Parathyroid adenoma (tissue), 2 donors: Measurements from ENCODE around the gene STK33.

Source experiments
- H2AFZ ChIP-seq: fragments of 300-600 bp; sonication (generic); one replicate; pipeline ENCODE4 v1.7.0; 2017; ENCODE audit warnings: antibody characterized with exemption, mild to moderate bottlenecking
- H3K27ac ChIP-seq: fragments of 300-600 bp; sonication (generic); one replicate; pipeline ENCODE4 v1.7.0; 2017
- H3K27me3 ChIP-seq: fragments of 300-600 bp; sonication (generic); one replicate; pipeline ENCODE4 v1.7.0; 2017; ENCODE audit warnings: low read length; ENCODE audit not compliant: control insufficient read depth, insufficient read depth
- H3K36me3 ChIP-seq: fragments of 300-600 bp; sonication (generic); one replicate; pipeline ENCODE4 v1.7.0; 2017; ENCODE audit warnings: low read length; ENCODE audit not compliant: control insufficient read depth, insufficient read depth
- H3K4me1 ChIP-seq: fragments of 300-600 bp; sonication (generic); one replicate; pipeline ENCODE4 v1.7.0; 2017; ENCODE audit warnings: control low read depth
- H3K4me2 ChIP-seq: fragments of 300-600 bp; sonication (generic); one replicate; pipeline ENCODE4 v1.7.0; 2017; ENCODE audit warnings: low read length
- H3K4me3 ChIP-seq: fragments of 300-600 bp; sonication (generic); one replicate; pipeline ENCODE4 v1.7.0; 2017; ENCODE audit warnings: low read depth, low read length
- H3K79me2 ChIP-seq: fragments of 300-600 bp; sonication (generic); one replicate; pipeline ENCODE4 v1.7.0; 2017; ENCODE audit warnings: control low read depth
- H3K9ac ChIP-seq: fragments of 300-600 bp; sonication (generic); one replicate; pipeline ENCODE4 v1.7.0; 2017; ENCODE audit warnings: mild to moderate bottlenecking
- H3K9me3 ChIP-seq: fragments of 300-600 bp; sonication (generic); one replicate; pipeline ENCODE4 v1.7.0; 2017; ENCODE audit warnings: low read length; ENCODE audit not compliant: control insufficient read depth
- CTCF ChIP-seq: fragments of 300-600 bp; sonication (generic); IDR thresholded peaks from one replicate; pipeline ENCODE4 v1.7.0; 2017; ENCODE audit warnings: antibody characterized with exemption, mild to moderate bottlenecking
- donor health status: primary hyperparathyroidism.

The STK33 gene

GRCh38 chr11:8593935-8594909 is at the start of gene STK33:
STK33 (minus strand) TSS chr11:8594228; CDS start chr11:8474905, 119,323 bp downstream.
- no peaks in the 10 kb centered on the region for H3K27me3 ChIP-seq
- TF ChIP-seq CTCF, result no peak
- peaks cover 5% of the 10 kb centered on the region for H3K79me2 ChIP-seq
- no peaks in the 10 kb centered on the region for H3K4me1 ChIP-seq
- peak within 1 kb of the TSS; percentile 11 for H3K27ac ChIP-seq
- H3K36me3 ChIP-seq, result no peaks in the 10 kb centered on the region
- peak within 1 kb of the TSS; percentile 84 for H2AFZ ChIP-seq
- no peaks in the 10 kb centered on the region for H3K9me3 ChIP-seq
- H3K4me3 ChIP-seq, result peak within 1 kb of the TSS; percentile 67
- no peak within 1 kb of the TSS for H3K9ac ChIP-seq
- peak within 1 kb of the TSS; percentile 67 for H3K4me2 ChIP-seq

GRCh38 chr11:8642196-8642841 is 48.3 kb upstream of the STK33 start:
- no peak overlapping the region for H3K9ac ChIP-seq
- H3K4me1 ChIP-seq, result no peaks in the 10 kb centered on the region

DNA sequence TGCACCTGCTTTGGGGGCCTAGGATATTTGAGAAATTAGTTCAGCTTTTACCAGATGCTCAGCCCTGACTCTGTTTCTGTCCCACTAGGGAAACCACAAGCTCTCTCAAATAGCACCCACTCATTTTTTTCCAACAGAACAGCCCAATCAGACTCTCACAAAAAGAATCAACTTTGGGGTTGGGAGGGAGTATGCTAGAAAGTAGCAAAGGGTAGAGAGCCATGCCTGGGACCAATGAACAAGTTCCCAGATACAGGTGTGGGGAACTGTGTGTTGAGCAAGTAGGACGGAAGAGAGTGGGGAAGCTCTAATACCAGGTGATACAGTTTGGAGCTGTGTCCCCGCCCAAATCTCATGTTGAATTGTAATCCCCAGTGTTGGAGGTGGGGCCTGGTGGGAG is 47.3 kb upstream of the STK33 start:
- Histone ChIP-seq H3K9me3 (no peaks in the 10 kb centered on the region), H3K4me3 (no peak overlapping the region), H3K9ac (no peak overlapping the region), H3K79me2 (no peaks in the 10 kb centered on the region), H3K4me1 (no peaks in the 10 kb centered on the region), H3K27ac (no peak overlapping the region), H2AFZ (no peak overlapping the region), H3K4me2 (no peak overlapping the region), H3K36me3 (no peaks in the 10 kb centered on the region), H3K27me3 (no peaks in the 10 kb centered on the region)
- TF ChIP-seq CTCF, result no peak

More at GRCh38 chr11:8642196-8642841, 48.3 kb upstream of the STK33 start:
- Histone ChIP-seq H3K9me3 (no peaks in the 10 kb centered on the region), H2AFZ (no peak overlapping the region), H3K4me3 (no peak overlapping the region), H3K27ac (no peak overlapping the region), H3K36me3 (no peaks in the 10 kb centered on the region), H3K27me3 (no peaks in the 10 kb centered on the region), H3K4me2 (no peak overlapping the region), H3K79me2 (no peaks in the 10 kb centered on the region)
- TF ChIP-seq CTCF, result no peak

GRCh38 chr11:8640267-8640906 is 46.4 kb upstream of the STK33 start:
- Histone ChIP-seq H3K4me1 (no peaks in the 10 kb centered on the region), H3K9me3 (no peaks in the 10 kb centered on the region), H3K79me2 (no peaks in the 10 kb centered on the region), H3K4me2 (no peak overlapping the region), H3K4me3 (no peak overlapping the region), H3K9ac (no peak overlapping the region), H3K36me3 (no peaks in the 10 kb centered on the region), H3K27ac (no peak overlapping the region), H3K27me3 (no peaks in the 10 kb centered on the region), H2AFZ (no peak overlapping the region)
- TF ChIP-seq CTCF, result no peak
